Lung (tissue), 12 donors: Measurements from ENCODE around the gene ARHGAP15. TPM values are rescaled to one million over a fixed set of nuclear protein-coding genes. Genes with fewer than 3 reads are reported as not detected.

Source experiments
- ATAC-seq: fragments of 200-7000 bp; cut with Tn5 transposase; one replicate; pipeline ENCODE4 v1.9.1; 2020; ENCODE audit warnings: moderate number of reproducible peaks; ENCODE audit not compliant: insufficient read depth, low FRiP score
- DNase-seq, 3 donors: peaks; one replicate each; pipeline ENCODE4 v3.0.0-alpha.2; 2013 to 2017
- H3K27ac ChIP-seq, 2 donors: one replicate each; pipeline ENCODE4 v1.5.1; 2013; ENCODE audit warnings: mild to moderate bottlenecking in 2 of 2, moderate library complexity in 2 of 2, control low read depth in 1 of 2, inconsistent platforms in 1 of 2, low read depth in 1 of 2, low read length in 1 of 2
- H3K27me3 ChIP-seq, 3 donors: one replicate each; pipeline ENCODE4 v1.5.1; 2013; ENCODE audit warnings: low read length in 2 of 3; ENCODE audit not compliant: control insufficient read depth in 3 of 3, insufficient read depth in 3 of 3
- H3K36me3 ChIP-seq, 4 donors: one replicate each; pipeline ENCODE4 v1.5.1; 2013; ENCODE audit warnings: low read length in 4 of 4, mild to moderate bottlenecking in 1 of 4, moderate library complexity in 1 of 4; ENCODE audit not compliant: control insufficient read depth in 4 of 4, insufficient read depth in 4 of 4
- H3K4me1 ChIP-seq, 5 donors: one replicate each; pipeline ENCODE4 v1.5.1; 2013; ENCODE audit warnings: low read length in 5 of 5, mild to moderate bottlenecking in 2 of 5, moderate library complexity in 1 of 5; ENCODE audit not compliant: control insufficient read depth in 5 of 5, insufficient read depth in 5 of 5
- H3K4me3 ChIP-seq: one replicate; pipeline ENCODE4 v1.5.1; 2013; ENCODE audit warnings: mild to moderate bottlenecking, control low read depth, moderate library complexity
- H3K9ac ChIP-seq, 2 donors: one replicate each; pipeline ENCODE4 v1.5.1; 2013; ENCODE audit warnings: low read length in 2 of 2, control low read depth in 1 of 2; ENCODE audit not compliant: insufficient read depth in 1 of 2
- H3K9me3 ChIP-seq, 4 donors: one replicate each; pipeline ENCODE4 v1.5.1; 2013; ENCODE audit warnings: low read length in 3 of 4, mild to moderate bottlenecking in 1 of 4, moderate library complexity in 1 of 4; ENCODE audit not compliant: control insufficient read depth in 4 of 4, insufficient read depth in 3 of 4
- WGBS, 2 donors: extraction: QIAGEN DNeasy Blood & Tissue Kit; methylation state at CpG; one replicate each; pipeline ENCODE4 v1.1.7; 2013; 5-methylcytosine and 5-hydroxymethylcytosine counted together
- polyA plus RNA-seq, 2 donors: library from polyadenylated mRNA; stranded (reverse); fragments of 200-250 nt; gene quantifications; one replicate each; pipeline ENCODE4 v1.2.1, GENCODE V29; 2013
- total RNA-seq, 2 donors: library from RNA; depleted of rRNA in 1 of 2; stranded (reverse); fragments of >200 nt in 1 of 2; gene quantifications; one replicate each; pipeline ENCODE4 v1.2.1, GENCODE V29; 2014 to 2021
- TF ChIP-seq, protein P1 (sequence below): IDR thresholded peaks from 2 replicates; pipeline ENCODE4 v1.5.1; 2012; ENCODE audit warnings: mild to moderate bottlenecking; ENCODE audit errors: control extremely low read depth, extremely low read depth
- donor health status: control.
- donor health status: control.
- donor health status: Bipolar disorder and iron deficiency.
- donor health status: healthy.
- donor health status: DM: yes; HTN: yes; CAD: no.

Gene ARHGAP15
- total and polyA plus RNA-seq, 4 donors = 5.9 to 74.3 (median 13.2) TPM

DNA sequence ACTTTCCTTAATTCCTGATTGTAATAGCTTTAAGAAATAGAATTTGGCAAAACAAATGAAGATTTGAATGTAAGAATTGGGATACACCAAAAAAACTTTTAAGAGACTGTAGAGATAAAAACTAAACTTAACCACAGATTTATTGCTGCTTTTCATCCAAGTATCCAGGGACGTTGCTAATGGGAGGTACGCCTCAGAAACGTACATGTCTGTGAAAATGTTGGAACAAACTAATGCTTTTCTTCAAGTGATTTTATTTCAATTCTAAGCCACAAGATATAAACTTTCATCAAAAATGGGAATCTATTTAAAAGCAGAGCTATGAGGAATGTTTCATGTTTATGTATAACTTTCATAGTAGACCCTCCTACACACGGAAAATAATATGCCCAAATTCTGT lies 66.3 kb downstream of the ARHGAP15 start:
- DNase-seq = no peak
- H3K27me3 ChIP-seq = no peaks in the 10 kb centered on the region
- WGBS, 2 donors = 81 to 88% methylated on average over 4 of the region's 4 CpGs

DNA sequence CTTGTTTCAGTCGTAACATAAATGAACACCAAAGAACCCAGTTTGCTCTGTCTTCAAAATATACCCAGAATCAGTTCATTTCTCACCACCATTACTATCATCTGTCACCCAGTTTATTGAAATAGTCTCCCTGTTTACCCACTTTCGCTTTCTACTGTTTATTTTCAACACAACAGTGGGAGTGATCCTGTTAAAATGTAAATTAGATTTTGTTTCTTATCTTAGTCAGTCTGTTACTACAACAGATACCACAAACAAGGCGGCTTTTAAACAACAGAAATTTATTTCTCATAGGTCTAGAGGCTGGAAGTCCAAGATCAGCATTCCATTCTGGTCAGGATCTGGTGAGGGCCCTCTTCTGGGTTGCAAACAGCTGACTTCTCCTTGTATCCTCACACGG lies 74.8 kb downstream of the ARHGAP15 start:
- Histone ChIP-seq H3K27me3 (no peaks in the 10 kb centered on the region), H3K27ac (no peak overlapping the region), H3K9me3 (peaks cover 0 to 4% (median 0%) of the 10 kb centered on the region in 4 donors), H3K36me3 (no peaks in the 10 kb centered on the region), H3K4me1 (no peaks in the 10 kb centered on the region), H3K9ac (no peak overlapping the region), H3K4me3 (no peak overlapping the region)
- DNase-seq (no peak), ATAC-seq (no peak)
- WGBS, 2 donors = 89 to 92% methylated on average over 4 of the region's 4 CpGs
- TF ChIP-seq, protein P1, sequence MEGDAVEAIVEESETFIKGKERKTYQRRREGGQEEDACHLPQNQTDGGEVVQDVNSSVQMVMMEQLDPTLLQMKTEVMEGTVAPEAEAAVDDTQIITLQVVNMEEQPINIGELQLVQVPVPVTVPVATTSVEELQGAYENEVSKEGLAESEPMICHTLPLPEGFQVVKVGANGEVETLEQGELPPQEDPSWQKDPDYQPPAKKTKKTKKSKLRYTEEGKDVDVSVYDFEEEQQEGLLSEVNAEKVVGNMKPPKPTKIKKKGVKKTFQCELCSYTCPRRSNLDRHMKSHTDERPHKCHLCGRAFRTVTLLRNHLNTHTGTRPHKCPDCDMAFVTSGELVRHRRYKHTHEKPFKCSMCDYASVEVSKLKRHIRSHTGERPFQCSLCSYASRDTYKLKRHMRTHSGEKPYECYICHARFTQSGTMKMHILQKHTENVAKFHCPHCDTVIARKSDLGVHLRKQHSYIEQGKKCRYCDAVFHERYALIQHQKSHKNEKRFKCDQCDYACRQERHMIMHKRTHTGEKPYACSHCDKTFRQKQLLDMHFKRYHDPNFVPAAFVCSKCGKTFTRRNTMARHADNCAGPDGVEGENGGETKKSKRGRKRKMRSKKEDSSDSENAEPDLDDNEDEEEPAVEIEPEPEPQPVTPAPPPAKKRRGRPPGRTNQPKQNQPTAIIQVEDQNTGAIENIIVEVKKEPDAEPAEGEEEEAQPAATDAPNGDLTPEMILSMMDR = no peak

More for the DNA sequence above, 66.3 kb downstream of the ARHGAP15 start:
- Histone ChIP-seq H3K27ac (no peak overlapping the region), H3K36me3 (no peaks in the 10 kb centered on the region), H3K9me3 (no peaks in the 10 kb centered on the region), H3K4me1 (no peaks in the 10 kb centered on the region), H3K4me3 (no peak overlapping the region), H3K9ac (no peak overlapping the region)
- TF ChIP-seq, protein P1 = no peak
- no peak for ATAC-seq

DNA sequence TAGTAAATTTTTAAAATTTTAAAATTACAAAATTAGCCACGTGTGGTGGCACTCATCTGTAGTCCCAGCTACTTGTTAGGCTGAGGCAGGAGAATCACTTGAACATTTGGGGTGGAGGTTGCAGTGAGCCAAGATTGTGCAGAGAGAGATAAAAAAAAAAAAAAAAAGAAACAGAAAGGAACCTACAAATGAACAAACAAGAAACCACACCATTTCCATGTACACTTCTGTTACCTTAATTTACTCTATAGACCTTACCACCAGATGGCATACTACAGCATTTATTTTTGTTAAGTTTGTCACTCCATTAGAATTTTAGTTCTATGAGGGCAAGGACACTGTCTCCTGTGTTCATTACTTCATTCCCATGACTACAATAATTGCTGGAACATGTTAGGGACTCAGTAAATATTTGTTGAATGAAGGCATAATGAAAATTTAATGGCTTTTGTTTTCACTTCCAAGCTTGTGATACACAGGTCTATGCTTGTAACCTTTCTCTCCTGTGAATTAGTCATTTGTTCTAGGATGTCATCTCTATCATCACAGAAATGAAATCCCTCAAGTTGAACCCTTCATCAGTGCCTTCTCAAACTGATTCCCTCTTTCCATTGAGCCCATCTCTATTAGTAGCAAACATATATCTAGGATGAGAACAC lies 76.0 kb downstream of the ARHGAP15 start:
- no peak overlapping the region for H3K9ac ChIP-seq
- H3K4me1 ChIP-seq = no peaks in the 10 kb centered on the region
- peaks cover 0 to 4% (median 0%) of the 10 kb centered on the region in 4 donors for H3K9me3 ChIP-seq
- DNase-seq = peak in 1 of 3 donors; percentile 13
- TF ChIP-seq, protein P1 = no peak
- no peak for ATAC-seq
- no peaks in the 10 kb centered on the region for H3K27me3 ChIP-seq
- no peaks in the 10 kb centered on the region for H3K36me3 ChIP-seq
- 76 to 84% methylated on average over 1 of the region's 1 CpG for WGBS, 2 donors
- no peak overlapping the region for H3K27ac ChIP-seq
- H3K4me3 ChIP-seq = no peak overlapping the region
